Activated gamma-delta T cell treated with anti-CD3 and anti-CD28 coated beads, Interleukin-2, amount 50 U/mL, for 16 hours (primary cell): ENCODE results near the gene AFF4.

Experiments
- DNase-seq: peaks from one replicate; pipeline ENCODE4 v3.0.0-alpha.2; 2020; ENCODE audit warnings: low read depth

AFF4 gene

GRCh38 chr5:132825834-132826391 lies 137.5 kb downstream of the AFF4 start:
- DNase-seq = no peak
